HG03039 (cell line): ENCODE data around the gene GMDS.

Experiments used
- ATAC-seq: cut with Tn5 transposase; IDR thresholded peaks from one replicate; pipeline ENCODE4 v1.9.1; 2021; ENCODE audit warnings: mild to moderate bottlenecking, moderate library complexity; ENCODE audit not compliant: unreplicated experiment

GMDS gene

DNA sequence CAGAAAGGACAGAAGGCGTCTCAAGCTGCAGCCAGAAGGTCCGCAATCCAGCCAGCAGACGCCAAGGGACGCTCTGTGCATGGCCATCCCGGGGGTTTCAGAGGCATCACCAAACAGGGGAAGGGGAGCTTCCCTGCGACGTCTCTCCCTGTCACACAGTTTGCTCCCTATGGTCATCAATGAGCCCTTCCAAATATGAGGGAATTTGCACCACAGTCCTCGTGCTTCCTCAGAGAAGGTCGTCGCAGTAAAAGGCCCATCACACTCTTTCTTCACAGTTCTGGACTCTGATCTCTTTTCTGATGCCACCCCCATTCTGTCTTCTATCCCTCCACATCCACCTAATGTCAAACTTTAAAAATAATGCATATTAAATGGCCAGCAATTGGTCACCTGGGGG lies 645.9 kb downstream of the GMDS start:
- no peak for ATAC-seq

DNA sequence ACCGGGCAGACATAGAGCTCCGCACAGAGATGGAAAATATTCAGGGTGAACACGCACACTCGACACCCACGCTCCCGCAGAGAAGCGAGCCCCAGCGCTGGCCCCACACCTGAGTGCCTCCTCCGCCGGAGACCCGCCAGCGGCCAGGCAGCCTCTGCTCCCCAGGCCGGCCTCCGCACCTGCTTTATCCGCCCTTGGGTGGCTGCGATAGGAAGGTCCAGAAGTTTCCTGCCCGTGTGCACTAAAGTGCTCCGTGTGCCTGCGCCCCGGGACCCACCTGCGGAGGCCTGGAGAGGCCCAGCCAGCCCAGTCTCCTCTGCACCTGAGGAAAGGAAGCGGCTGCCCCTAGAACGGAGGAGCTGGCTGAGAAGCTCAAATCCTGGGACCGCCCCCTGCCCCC lies 646.5 kb downstream of the GMDS start:
- ATAC-seq: no peak

DNA sequence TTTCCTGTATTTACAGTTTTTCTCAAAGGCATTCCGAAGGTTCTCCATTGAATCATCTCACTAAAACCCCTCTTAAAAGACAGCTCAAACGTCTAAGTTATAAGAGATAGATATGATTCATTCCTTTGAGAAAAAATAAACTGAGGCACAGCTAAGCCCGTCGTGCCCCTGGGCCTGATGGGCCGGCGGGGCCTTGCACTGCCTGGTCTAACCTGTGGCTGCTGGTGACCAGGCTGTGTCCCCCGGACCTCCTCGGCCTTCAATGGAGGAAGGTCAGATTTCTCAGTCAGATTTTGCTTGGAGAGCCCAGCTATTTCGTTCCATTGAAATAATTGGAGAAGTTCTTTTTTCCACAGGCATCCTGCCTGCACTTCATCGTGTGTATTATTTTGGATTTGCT lies 647.0 kb downstream of the GMDS start:
- ATAC-seq: no peak

DNA sequence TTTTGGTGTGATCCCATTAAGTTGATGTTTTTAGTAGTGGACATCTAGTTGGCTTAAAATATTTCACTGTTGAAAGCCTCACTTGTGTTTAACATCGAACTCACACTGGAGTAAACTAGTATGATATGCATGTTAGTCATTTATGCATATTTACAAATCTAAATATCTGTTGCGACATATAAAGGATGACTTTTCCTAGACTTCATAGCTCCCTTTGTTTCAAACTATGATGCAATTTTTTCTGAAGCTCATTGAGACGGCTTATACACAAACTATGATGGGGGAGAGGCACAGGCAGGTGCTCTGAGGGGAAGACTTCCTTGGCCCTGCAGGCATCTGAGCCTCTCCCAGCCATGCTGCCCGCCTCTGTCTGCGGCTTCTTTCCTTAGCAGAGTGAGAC lies 647.5 kb downstream of the GMDS start:
- no peak for ATAC-seq

DNA sequence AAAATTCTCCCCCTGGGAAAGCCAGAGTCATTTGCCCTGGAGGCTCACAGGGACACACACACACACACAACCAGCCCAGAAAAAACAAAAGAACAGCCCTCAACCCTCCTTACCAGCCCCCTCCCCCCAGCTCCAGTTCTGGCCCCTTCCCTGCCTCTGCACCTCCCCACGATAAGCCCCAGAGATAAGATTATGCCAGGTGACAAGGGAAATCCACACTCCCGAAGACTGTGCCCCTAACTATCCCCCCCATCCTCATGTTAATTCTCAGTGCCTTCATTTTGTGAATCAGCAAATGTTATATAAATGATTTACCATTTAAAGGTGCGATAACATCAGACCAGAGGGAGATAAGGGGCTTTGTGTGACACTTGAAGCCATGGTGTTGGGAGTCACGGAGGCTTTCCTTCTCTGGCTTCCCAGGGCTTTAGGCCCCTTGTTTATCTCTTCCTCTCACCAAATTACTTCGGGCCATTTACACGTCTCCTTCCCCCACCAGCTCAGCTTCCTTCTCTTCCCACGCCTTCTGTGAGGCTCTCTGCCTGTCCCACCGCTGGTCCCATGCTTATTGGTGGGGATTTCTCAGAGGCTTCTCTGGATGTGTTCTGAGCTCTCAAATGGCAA lies 648.2 kb downstream of the GMDS start:
- no peak for ATAC-seq

DNA sequence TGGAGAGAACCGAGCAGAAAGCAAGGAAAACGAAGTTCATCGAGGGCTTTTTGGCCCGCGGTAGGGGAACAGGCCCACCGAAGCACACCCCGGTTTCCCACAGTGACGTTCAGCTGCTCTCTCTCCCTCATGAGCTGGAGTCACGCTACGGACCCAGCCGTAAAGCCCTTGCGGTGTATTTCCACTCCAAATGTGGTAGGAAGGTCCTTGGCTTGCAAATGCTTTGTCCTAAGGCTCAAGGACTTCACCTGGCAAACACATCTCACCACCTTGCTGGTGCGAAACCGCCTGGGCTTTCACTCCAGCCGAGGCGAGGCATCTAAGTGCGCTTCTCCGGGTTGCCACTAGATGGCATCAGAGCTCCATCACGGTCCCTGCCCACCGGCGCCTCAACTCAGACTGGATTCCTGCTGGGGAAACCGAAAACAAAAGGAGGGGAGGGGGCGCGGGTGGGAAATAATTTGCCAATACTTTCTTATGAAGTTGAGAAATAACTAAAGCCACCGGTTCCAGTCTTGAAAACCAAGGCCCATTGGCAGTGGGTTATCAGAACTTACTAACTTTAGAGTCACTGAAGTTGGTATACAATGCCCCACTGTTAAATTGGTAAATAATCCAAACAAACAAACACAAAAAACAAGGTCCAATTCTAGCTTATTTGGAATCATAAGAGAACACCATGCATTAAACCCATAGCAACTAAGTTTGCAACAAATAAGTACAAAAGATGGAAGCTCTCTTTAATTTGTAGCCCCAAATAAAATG lies 649.1 kb downstream of the GMDS start:
- no peak for ATAC-seq

DNA sequence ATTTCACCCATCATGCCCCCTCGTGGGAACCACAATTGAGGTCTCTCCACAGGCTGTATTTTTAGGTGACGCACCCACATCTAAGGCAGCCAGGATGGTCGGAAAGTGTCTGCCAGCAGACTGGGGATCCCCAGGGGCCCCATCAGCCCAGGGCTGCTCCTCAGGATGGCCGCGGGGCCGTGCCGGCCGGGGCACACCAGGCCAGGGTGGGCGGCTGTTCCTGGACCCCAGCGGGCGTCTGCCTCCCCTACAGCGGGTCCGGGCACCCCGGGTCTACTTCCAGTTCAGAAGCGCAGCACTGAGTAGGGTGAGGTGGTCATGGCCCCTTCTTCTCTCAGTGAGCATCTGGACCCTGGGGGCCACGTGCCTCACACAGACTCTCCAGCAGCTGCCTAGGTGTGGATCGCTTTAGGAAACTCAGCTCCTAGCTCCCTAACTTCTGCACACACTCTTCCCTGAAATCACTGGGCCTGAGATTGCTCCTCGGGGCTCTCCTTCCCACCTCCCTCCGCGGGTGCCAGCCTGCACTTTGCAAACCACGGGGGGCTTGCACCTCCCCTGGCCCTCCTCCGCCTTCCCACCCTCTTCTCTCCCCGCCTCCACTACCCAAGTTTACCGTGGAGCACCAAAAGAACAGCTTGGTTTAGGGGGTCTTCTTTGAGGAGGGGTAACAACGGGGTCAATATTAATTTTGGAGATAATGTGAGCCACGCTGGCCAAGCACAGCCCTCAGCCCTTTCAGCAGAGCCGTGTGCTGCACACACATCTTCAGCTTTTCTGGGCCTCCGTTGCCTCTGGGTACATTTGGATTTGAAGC lies 649.9 kb downstream of the GMDS start:
- ATAC-seq: no peak

DNA sequence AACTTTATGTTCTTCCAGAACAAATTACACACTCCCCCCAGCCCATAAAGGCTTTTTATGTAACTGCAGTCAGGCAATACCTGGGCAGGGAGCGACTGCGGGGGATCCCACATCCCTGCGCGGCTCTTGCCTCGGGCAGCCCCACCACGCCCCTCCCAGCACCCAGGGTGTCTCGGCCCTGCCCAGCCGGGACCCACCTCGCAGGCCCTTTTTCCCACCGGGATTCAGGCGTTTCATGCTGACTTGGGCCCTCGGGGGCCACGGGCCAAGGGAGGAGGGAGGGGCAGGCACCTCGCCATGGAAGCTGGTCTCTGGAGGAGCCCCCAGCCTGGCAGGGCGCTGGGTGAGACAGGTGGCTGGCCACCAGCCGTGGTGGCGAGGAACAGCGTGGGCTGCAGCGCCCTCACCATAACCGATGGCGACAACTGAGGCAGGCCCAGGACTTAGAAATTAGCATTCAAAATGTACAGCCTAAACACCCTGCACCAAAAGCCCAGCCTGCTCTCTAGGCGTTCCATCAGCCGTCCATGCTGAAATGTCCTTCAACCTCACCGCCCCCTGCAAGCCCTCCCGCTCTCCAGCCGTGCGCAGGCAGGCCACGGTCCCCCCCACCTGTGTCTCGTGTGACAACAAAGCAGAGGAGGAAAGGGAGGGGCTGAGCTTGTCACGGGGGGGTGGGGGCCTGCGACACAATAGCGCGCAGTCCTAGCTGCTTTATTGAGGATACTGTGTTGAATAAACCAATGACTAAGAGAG lies 650.8 kb downstream of the GMDS start:
- no peak for ATAC-seq

DNA sequence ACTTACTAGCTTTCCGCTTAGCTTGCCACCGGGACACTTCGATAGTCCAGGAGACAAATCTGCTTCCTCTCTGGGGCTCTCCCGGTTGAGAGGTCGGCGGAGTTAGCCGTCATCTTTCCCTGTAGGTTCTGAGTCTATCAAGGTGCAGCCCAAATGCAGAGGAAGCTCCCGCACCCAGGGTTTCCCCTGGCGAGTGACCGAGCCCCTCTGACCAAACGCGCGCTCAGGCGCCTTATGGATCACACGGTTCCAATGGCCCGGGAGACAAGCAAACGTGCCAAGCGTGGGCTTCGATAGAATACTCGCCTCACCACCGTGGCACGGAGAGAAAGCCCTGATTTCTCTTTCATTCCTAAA lies 651.5 kb downstream of the GMDS start:
- no peak for ATAC-seq

DNA sequence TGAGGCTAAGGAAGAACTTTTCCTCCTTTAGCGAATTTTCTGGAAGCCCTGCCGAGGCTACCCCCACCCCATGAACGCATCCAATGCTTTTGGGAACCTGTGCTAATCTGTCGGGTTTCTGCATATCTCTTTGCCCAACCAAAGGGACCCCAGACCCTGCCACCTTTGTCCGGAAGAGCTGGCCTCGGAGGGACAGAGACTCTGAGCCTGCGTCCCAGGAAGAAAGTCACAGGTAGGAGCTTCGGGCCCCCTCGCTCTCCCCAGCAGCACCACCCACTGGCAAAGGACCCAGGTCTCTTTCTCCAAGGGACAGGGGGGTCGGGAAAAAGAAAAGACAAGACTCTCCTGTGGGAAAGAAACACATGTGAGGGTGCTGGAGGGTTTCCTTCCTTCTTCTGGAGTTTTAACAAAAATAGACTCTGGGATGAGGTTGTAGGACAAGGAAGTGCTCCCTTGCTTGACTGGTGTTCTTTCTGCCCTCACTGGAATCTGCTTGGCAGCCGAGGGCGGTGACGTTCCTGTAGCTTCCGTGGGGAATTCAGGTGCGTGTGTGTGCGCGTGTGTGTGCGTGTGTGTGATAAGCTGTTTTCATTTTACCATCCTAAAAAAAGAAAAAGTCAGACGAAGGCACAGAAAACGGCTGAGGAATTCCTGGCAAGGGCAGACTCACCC lies 652.0 kb downstream of the GMDS start:
- ATAC-seq: no peak

DNA sequence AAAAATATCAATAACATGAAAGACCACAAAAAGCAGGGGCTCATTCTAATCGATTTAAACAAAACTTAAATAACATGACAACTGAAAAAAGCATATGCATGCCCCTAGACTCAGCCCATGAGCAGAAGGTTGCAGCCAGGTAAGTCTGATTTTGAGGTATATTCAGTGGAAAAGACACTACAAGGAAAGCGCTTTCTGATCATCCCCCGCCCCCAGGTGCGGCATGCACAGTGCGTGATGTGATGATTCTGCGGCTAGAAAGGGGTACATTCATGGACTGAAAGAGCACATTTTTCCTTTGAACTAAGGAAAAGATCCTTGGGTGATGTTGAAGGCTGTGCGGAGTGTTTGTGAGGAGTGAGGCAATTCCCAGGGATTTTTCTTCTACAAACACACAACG lies 652.6 kb downstream of the GMDS start:
- ATAC-seq: no peak

DNA sequence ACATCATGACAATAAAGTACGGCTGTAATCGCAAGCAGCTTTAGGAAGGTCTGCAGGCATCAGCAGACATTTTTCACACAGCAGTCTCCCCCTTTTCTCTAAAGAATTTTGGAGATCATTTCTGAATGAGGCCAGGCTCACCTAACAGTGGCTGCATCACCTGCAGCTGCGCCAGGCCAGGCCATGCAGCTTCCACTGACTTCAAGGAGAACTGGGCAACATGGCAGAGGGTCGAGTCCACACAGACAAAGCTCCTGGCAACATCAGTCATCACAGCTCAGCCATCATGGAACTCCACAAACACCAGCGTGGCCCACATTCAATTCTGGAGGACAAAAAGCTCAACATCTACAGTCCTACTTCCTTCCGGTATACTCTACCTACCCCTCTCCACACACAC lies 653.5 kb downstream of the GMDS start:
- ATAC-seq: no peak

DNA sequence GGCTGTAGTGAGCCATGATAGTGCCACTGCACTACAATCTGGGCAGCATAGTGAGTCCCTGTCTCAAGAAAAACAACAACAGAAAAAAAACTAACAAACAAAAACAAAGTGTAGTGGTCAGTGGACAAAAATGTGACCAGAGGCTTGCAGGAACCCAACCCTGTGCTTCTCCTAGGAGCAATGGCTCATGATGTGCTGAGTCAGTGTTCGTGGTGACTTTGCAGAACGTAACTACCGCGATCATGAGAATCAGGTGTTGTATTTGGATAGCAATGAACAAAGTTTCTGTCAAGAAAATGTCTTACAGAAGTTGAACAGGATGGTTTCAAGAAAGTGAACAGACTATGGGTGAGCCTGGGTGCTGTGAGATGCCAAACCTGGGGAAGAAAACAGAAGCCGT lies 654.2 kb downstream of the GMDS start:
- ATAC-seq: no peak

DNA sequence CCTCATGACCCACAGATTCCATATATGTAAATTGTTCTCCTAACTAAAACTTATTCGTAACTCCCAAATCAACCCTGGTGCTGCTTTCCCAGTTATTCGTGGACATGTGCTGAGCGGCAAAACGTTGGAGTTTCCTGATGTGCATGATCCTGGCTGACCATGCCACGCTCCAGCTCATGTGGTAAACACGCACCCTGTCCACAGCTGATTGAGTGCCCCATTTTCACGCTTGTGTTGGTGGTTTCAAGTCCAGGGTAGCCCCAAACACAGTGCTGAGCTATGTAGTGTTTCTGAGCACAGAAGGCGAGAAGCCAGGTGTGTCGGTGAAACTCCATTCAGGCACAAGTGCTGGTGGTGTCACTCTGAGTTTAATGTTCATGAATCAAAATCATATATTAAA lies 654.8 kb downstream of the GMDS start:
- no peak for ATAC-seq

DNA sequence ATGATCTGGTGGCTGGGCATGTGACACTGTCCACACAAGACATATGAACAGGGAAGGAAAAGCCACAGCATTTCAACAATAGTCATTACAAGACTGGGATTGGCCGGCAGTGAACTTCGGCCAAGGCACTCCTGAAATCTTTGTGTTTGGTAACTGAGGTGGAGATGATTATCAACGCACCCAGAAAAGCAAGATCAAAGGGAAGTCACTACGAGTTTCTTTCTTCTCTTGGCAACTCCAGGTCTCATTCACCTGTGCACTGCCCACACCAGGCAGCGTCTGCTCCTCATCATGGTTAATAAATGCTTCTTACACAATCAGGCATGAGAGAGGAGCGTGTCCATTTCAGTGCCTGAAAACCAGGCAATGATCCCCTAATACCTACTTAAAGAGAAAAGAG lies 656.2 kb downstream of the GMDS start:
- ATAC-seq: no peak

DNA sequence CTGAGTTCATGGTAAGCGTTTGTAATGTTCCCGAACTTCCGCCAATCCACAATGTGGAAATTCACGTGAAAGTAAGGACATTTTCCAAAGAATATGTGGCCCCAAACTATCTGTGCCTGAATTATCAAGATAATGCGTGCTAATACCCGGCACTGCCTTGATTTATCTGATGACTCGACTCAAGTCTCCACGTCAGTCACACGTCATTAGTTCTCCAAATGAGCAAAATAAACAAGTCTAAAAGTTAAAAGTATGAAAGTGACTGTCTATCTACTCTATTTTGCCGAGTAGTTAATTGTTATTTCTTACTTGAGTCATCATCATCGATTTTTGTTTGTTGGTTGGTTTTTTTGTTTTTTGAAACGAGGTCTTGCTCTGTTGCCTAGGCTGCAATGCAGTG lies 657.4 kb downstream of the GMDS start:
- ATAC-seq: no peak

DNA sequence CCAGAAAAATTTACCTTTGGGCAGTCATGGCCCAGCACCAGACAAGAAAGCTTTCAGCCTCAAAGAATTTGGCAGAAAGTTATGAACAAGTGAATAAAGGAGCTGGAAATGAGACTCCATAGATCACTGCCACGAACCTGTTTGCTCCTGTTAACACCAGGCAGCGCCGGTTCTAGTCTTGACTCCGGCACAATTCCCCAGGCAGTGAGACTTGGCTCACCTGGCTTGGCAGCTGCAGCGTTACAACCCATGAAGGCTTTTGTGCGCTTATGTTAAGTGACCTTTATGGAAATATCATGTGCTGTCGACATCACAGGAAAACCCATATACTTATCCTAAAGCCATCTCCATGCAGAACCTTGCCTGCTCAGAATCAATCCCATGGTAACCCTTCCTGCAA lies 657.9 kb downstream of the GMDS start:
- ATAC-seq: no peak

DNA sequence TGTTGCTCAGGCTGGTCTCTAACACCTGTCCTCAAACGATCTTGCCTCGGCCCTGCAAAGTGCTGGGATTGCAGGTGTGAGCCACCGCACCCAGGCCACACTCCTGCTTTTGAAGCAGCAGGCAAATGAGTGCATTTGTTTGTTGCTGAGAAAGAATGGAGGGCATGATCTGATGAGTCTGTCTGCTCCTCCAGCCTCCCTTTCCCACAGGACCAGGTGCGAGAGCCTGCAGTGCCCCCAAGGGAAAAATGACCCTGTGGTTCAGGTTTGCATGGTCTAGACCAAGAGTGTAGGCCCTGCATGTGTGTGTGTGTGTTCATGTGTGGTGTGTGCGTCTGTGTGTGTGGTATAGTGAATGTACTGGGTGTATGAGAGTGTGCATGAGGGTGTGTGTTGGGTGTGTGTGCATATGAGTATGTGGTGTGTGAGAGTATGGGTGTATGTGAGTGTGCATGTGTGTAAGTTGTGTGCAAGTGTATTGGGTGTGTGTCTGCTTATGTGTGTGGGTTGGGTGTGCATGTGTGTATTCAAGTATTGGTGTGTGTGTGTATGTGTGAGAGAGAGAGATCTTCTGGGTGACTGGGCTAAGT lies 658.4 kb downstream of the GMDS start:
- no peak for ATAC-seq

DNA sequence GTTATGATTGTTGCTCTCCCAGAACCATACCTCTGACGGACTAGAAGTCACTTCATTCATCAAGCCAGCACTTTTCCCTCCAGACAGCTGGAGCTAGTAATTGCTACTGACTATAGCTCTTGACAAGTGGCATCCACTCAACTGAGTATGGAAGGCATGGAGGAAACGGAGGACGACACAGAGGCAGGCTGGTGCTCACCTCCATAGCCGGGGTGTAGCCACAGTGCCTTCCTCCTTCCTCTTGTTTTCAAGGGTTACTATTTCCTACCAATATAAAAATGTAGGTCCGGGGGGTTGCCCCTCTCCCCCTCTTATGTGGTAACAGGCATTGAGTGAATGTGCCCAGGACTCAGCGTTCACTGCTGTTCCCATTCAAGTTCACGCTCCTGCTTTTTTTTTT lies 659.1 kb downstream of the GMDS start:
- no peak for ATAC-seq

DNA sequence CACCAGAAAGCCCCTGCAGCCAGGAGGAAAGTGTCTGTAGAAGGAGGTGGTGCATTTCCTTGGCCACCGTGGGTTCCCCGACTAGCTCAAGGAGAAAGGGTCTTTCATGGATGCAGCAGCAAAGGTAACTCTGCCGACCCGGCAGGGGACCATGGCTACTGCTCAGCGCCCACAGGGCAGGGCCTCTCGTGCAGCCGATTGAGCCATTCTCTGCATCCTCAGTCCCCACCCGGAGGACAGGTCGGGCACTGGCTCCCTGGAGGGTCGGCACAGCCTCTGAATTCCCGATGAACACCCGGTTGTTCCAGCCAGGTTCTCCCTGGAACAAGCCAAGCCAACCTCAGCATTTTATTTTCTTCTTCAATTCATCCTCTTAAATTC lies 659.7 kb downstream of the GMDS start:
- no peak for ATAC-seq
